WTC11 (cell line): Measurements from ENCODE around the gene PTPRC. TPM values are rescaled to one million over a fixed set of nuclear protein-coding genes. Genes with fewer than 3 reads are reported as not detected.

Source experiments
- ATAC-seq: fragments of 200-7000 bp; cut with Tn5 transposase; 2 replicates; pipeline ENCODE4 v1.10.0; 2021; ENCODE audit warnings: mild to moderate bottlenecking, moderate library complexity
- CTCF ChIA-PET: fragments of 300-600 bp; sonication (Branson Sonifier 250); formaldehyde crosslinking; loops from one replicate; lab custom pipeline; 2021; ENCODE audit warnings: antibody characterized with exemption; lab: Charles Lee
- POLR2A ChIA-PET: fragments of 350-600 bp; sonication (Branson Sonifier 250); formaldehyde crosslinking; loops from one replicate; lab custom pipeline; 2021; ENCODE audit warnings: antibody characterized with exemption; lab: Charles Lee
- DNase-seq: peaks from one replicate; pipeline ENCODE4 v3.0.0; 2021; ENCODE audit warnings: low spot score
- H3K27ac Mint-ChIP-seq: 2 replicates; pipeline ENCODE4 v1.8.0; 2021; ENCODE audit warnings: mixed read lengths
- H3K27me3 Mint-ChIP-seq: 2 replicates; pipeline ENCODE4 v1.8.0; 2021; ENCODE audit warnings: low read depth, mild to moderate bottlenecking, moderate library complexity, mixed read lengths
- H3K36me3 Mint-ChIP-seq: 2 replicates; pipeline ENCODE4 v1.8.0; 2021; ENCODE audit warnings: mixed read lengths
- H3K4me1 Mint-ChIP-seq: 2 replicates; pipeline ENCODE4 v1.8.0; 2022; ENCODE audit warnings: mixed read lengths
- H3K4me3 Mint-ChIP-seq: 2 replicates; pipeline ENCODE4 v1.8.0; 2021; ENCODE audit warnings: mild to moderate bottlenecking, moderate library complexity, mixed read lengths
- H3K9me3 Mint-ChIP-seq: 2 replicates; pipeline ENCODE4 v1.8.0; 2021; ENCODE audit warnings: mixed read lengths
- ARID4B ChIP-seq: sonication (generic); formaldehyde crosslinking; IDR thresholded peaks from 2 replicates; pipeline ENCODE4 v1.8.0; 2023; ENCODE audit warnings: missing genetic modification reagents, mild to moderate bottlenecking, borderline replicate concordance
- CDX4 ChIP-seq: fragments of 250-450 bp; sonication (Bioruptor Pico); IDR thresholded peaks from 2 replicates; pipeline ENCODE4 v1.9.0; 2021; ENCODE audit warnings: moderate library complexity, mild to moderate bottlenecking, inconsistent platforms, borderline replicate concordance
- CREM ChIP-seq: sonication (generic); formaldehyde crosslinking; IDR thresholded peaks from 2 replicates; pipeline ENCODE4 v1.8.1; 2022; ENCODE audit warnings: mild to moderate bottlenecking, missing genetic modification reagents, moderate library complexity
- CTCF ChIP-seq: fragments of 200-600 bp; IDR thresholded peaks from 2 replicates; pipeline ENCODE4 v1.8.0; 2022; ENCODE audit warnings: antibody characterized with exemption
- ELF4 ChIP-seq: sonication (generic); formaldehyde crosslinking; IDR thresholded peaks from 2 replicates; pipeline ENCODE4 v1.8.1; 2022; ENCODE audit warnings: low read depth, mild to moderate bottlenecking, moderate library complexity, missing genetic modification reagents
- FOXP1 ChIP-seq: sonication (generic); formaldehyde crosslinking; IDR thresholded peaks from 2 replicates; pipeline ENCODE4 v1.8.0; 2022; ENCODE audit warnings: missing genetic modification reagents, mild to moderate bottlenecking, moderate library complexity, borderline replicate concordance
- JUN ChIP-seq: sonication (generic); formaldehyde crosslinking; IDR thresholded peaks from 2 replicates; pipeline ENCODE4 v1.8.0; 2023; ENCODE audit warnings: mild to moderate bottlenecking, missing genetic modification reagents
- NR2C2 ChIP-seq: sonication (generic); formaldehyde crosslinking; IDR thresholded peaks from 2 replicates; pipeline ENCODE4 v1.8.0; 2022; ENCODE audit warnings: mild to moderate bottlenecking, missing genetic modification reagents
- SMAD4 ChIP-seq: sonication (generic); formaldehyde crosslinking; IDR thresholded peaks from 2 replicates; pipeline ENCODE4 v1.8.0; 2022; ENCODE audit warnings: mild to moderate bottlenecking, missing genetic modification reagents
- ZBTB21 ChIP-seq: sonication (generic); formaldehyde crosslinking; IDR thresholded peaks from 2 replicates; pipeline ENCODE4 v1.8.1; 2023; ENCODE audit warnings: mild to moderate bottlenecking, missing genetic modification reagents, borderline replicate concordance
- ZNF121 ChIP-seq: sonication (generic); formaldehyde crosslinking; IDR thresholded peaks from 2 replicates; pipeline ENCODE4 v1.8.0; 2023; ENCODE audit warnings: missing genetic modification reagents
- ZNF138 ChIP-seq: sonication (generic); formaldehyde crosslinking; conservative IDR thresholded peaks from 2 replicates; pipeline ENCODE4 v1.8.1; 2022; ENCODE audit warnings: mild to moderate bottlenecking, moderate library complexity, missing genetic modification reagents
- ZNF219 ChIP-seq: sonication (generic); formaldehyde crosslinking; IDR thresholded peaks from 2 replicates; pipeline ENCODE4 v1.8.0; 2023; ENCODE audit warnings: missing genetic modification reagents, mild to moderate bottlenecking, borderline replicate concordance
- ZNF512 ChIP-seq: sonication (generic); formaldehyde crosslinking; IDR thresholded peaks from 2 replicates; pipeline ENCODE4 v1.8.1; 2022; ENCODE audit warnings: missing genetic modification reagents, borderline replicate concordance
- total RNA-seq: library from RNA; stranded (reverse); gene quantifications from 3 replicates; pipeline ENCODE4 v1.2.3, GENCODE V29; 2021
- TF ChIP-seq, protein P1 (sequence below): sonication (generic); formaldehyde crosslinking; IDR thresholded peaks from 2 replicates; pipeline ENCODE4 v1.8.1; 2022; ENCODE audit warnings: mild to moderate bottlenecking, missing genetic modification reagents, moderate library complexity, borderline replicate concordance
- TF ChIP-seq, protein P2 (sequence below): fragments of 250-450 bp; sonication (Bioruptor Pico); IDR thresholded peaks from 2 replicates; pipeline ENCODE4 v1.8.0; 2021; ENCODE audit warnings: mild to moderate bottlenecking
- TF ChIP-seq, protein P3 (sequence below): sonication (generic); formaldehyde crosslinking; IDR thresholded peaks from 2 replicates; pipeline ENCODE4 v1.8.1; 2023; ENCODE audit warnings: mild to moderate bottlenecking, missing genetic modification reagents
- TF ChIP-seq, protein P4 (sequence below): sonication (generic); formaldehyde crosslinking; IDR thresholded peaks from 2 replicates; pipeline ENCODE4 v1.8.1; 2023; ENCODE audit warnings: mild to moderate bottlenecking, missing genetic modification reagents, moderate library complexity
- TF ChIP-seq, protein P5 (sequence below): sonication (generic); formaldehyde crosslinking; IDR thresholded peaks from 2 replicates; pipeline ENCODE4 v1.8.0; 2022; ENCODE audit warnings: mild to moderate bottlenecking, missing genetic modification reagents

Gene PTPRC
- total RNA-seq, 1 experiment from 2014 or later, result 1.4 TPM

DNA sequence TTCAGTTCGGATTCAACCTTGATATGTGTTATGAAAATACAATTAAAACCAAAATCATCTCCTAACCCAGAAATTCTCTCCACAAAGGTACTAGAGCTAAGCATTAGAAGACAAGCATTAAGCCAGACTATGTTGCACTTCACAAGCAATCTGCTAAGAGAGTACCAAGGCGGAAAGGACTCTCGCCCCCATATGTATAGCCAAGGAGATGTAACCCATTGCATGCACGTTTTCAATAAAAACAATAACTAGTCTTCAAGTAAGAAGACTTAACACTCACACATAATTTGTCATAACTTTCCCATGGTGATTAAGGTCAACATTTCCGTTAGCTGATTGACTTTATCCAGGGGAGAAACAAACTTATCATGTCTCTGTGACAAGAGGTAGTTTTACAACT, 27.6 kb upstream of the PTPRC start (continued):
- TF ChIP-seq ZNF512 (no peak), CTCF (no peak), ZBTB21 (no peak), ARID4B (CRISPR knock-in tag) (no peak), NR2C2 (CRISPR knock-in tag) (no peak), ZNF121 (CRISPR knock-in tag) (no peak), CREM (CRISPR knock-in tag) (no peak), FOXP1 (no peak), ZNF138 (CRISPR knock-in tag) (no peak)
- TF ChIP-seq, protein P1, sequence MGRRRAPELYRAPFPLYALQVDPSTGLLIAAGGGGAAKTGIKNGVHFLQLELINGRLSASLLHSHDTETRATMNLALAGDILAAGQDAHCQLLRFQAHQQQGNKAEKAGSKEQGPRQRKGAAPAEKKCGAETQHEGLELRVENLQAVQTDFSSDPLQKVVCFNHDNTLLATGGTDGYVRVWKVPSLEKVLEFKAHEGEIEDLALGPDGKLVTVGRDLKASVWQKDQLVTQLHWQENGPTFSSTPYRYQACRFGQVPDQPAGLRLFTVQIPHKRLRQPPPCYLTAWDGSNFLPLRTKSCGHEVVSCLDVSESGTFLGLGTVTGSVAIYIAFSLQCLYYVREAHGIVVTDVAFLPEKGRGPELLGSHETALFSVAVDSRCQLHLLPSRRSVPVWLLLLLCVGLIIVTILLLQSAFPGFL (CRISPR knock-in tag), result no peak
- TF ChIP-seq, protein P2, sequence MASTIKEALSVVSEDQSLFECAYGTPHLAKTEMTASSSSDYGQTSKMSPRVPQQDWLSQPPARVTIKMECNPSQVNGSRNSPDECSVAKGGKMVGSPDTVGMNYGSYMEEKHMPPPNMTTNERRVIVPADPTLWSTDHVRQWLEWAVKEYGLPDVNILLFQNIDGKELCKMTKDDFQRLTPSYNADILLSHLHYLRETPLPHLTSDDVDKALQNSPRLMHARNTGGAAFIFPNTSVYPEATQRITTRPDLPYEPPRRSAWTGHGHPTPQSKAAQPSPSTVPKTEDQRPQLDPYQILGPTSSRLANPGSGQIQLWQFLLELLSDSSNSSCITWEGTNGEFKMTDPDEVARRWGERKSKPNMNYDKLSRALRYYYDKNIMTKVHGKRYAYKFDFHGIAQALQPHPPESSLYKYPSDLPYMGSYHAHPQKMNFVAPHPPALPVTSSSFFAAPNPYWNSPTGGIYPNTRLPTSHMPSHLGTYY (CRISPR knock-in tag), result no peak

DNA sequence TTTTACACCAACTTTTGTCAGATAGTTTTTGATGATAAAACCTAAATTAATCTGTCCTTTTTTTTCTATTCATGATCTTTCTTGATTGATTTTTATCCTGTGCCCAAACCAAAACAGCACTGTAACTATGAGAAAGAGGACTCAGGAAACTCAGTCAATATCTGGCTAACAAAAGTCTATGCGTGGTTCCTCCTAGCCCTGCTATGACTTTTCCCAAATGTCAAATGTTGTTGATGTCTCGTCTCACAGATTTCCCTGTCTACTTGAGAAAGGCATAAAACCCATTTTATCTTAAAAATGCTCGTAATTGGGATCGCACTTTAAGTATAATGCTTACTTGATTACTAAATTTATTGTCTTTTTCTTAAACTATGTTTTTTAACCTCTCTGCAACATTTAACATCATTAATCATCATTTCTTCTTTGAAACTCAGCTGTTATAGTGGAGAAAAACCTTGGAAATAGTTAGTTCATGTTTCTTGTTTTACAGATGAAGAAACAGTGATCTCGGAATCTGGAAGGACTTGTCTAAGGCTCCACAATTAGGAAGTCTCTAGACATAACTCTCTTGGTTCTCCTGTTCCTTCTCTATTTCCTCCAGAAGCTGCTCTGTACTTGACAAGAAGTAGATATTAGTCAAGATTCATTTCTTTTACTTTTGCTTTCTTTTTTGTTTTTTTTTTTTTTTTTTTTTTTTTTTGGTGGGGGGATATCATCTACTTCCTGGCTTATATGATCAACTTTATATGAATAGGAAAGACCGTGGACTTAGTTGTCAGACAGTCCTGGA, 26.2 kb upstream of the PTPRC start:
- Mint-ChIP-seq H3K36me3 (no peaks in the 10 kb centered on the region), H3K9me3 (no peaks in the 10 kb centered on the region), H3K4me3 (no peak overlapping the region), H3K4me1 (no peaks in the 10 kb centered on the region), H3K27me3 (no peaks in the 10 kb centered on the region), H3K27ac (no peak overlapping the region)
- DNase-seq (no peak), ATAC-seq (no peak)
- POLR2A ChIA-PET, result no interaction called here
- CTCF ChIA-PET, result no interaction called here
- no peak for TF ChIP-seq ZNF219
- TF ChIP-seq, protein P3, sequence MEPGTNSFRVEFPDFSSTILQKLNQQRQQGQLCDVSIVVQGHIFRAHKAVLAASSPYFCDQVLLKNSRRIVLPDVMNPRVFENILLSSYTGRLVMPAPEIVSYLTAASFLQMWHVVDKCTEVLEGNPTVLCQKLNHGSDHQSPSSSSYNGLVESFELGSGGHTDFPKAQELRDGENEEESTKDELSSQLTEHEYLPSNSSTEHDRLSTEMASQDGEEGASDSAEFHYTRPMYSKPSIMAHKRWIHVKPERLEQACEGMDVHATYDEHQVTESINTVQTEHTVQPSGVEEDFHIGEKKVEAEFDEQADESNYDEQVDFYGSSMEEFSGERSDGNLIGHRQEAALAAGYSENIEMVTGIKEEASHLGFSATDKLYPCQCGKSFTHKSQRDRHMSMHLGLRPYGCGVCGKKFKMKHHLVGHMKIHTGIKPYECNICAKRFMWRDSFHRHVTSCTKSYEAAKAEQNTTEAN (CRISPR knock-in tag), result no peak
- TF ChIP-seq SMAD4, result no peak
- no peak for TF ChIP-seq JUN
- TF ChIP-seq, protein P4, sequence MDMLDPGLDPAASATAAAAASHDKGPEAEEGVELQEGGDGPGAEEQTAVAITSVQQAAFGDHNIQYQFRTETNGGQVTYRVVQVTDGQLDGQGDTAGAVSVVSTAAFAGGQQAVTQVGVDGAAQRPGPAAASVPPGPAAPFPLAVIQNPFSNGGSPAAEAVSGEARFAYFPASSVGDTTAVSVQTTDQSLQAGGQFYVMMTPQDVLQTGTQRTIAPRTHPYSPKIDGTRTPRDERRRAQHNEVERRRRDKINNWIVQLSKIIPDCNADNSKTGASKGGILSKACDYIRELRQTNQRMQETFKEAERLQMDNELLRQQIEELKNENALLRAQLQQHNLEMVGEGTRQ (CRISPR knock-in tag), result no peak
- no peak for TF ChIP-seq CDX4
- no peak for TF ChIP-seq ELF4
- TF ChIP-seq, protein P2 (CRISPR knock-in tag), result no peak
- no peak for TF ChIP-seq CREM (CRISPR knock-in tag)
- TF ChIP-seq, protein P5, sequence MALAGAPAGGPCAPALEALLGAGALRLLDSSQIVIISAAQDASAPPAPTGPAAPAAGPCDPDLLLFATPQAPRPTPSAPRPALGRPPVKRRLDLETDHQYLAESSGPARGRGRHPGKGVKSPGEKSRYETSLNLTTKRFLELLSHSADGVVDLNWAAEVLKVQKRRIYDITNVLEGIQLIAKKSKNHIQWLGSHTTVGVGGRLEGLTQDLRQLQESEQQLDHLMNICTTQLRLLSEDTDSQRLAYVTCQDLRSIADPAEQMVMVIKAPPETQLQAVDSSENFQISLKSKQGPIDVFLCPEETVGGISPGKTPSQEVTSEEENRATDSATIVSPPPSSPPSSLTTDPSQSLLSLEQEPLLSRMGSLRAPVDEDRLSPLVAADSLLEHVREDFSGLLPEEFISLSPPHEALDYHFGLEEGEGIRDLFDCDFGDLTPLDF (CRISPR knock-in tag), result no peak
